A549 (cell line): ENCODE data around the gene SOS2. TPM values are rescaled to one million over a fixed set of nuclear protein-coding genes. Genes with fewer than 3 reads are reported as not detected.

Experiments
- ATAC-seq, 2 experiments: fragments of 200-7000 bp in 1 of 2; fragments of >200 bp in 1 of 2; cut with Nextera tagmentation in 1 of 2; cut with Tn5 transposase in 1 of 2; 3 replicates each; pipeline versions ENCODE4 v1.8.0 to v1.9.1; 2018 to 2020; ENCODE audit warnings: mild to moderate bottlenecking in 1 of 2, moderate library complexity in 1 of 2
- CTCF ChIA-PET: fragments of 300-600 bp; sonication (Branson Sonifier 250); formaldehyde crosslinking; extraction: SDS; loops from one replicate; lab custom pipeline; 2021; ENCODE audit warnings: antibody characterized with exemption, inconsistent platforms; lab: Yijun Ruan, JAX
- POLR2A ChIA-PET: fragments of 350-600 bp; formaldehyde crosslinking; extraction: SDS; loops from one replicate; lab custom pipeline; 2021; ENCODE audit warnings: antibody characterized with exemption, inconsistent platforms; lab: Yijun Ruan, JAX
- DNase-seq, 2 experiments: peaks; one replicate each; pipeline versions ENCODE4 v3.0.0 to v3.0.0-alpha.2; 2011 to 2016; ENCODE audit warnings: low read depth in 1 of 2, low spot score in 1 of 2
- FAIRE-seq: peaks from 2 replicates; lab custom pipeline; 2011; peaks lifted over from hg19 to GRCh38; lab: Jason Lieb, UNC
- H3K27ac ChIP-seq, 2 experiments: fragments of >200 bp; sonication (Bioruptor Twin); formaldehyde crosslinking; 3 replicates each; pipeline ENCODE4 v1.5.1; 2016 to 2017
- H3K4me1 ChIP-seq: fragments of >200 bp; sonication (Bioruptor Twin); formaldehyde crosslinking; 3 replicates; pipeline ENCODE4 v1.6.1; 2016
- H3K4me2 ChIP-seq: fragments of >200 bp; sonication (Bioruptor Twin); formaldehyde crosslinking; 3 replicates; pipeline ENCODE4 v1.6.1; 2016
- H3K4me3 ChIP-seq: fragments of >200 bp; sonication (Bioruptor Twin); formaldehyde crosslinking; 3 replicates; pipeline ENCODE4 v1.5.1; 2016
- H3K9me3 ChIP-seq: fragments of >200 bp; sonication (Bioruptor Twin); formaldehyde crosslinking; 3 replicates; pipeline ENCODE4 v1.6.1; 2016
- BCL3 ChIP-seq: fragments of >200 bp; sonication (Bioruptor Twin); formaldehyde crosslinking; IDR thresholded peaks from 3 replicates; pipeline ENCODE4 v1.6.1; 2016
- CBX8 ChIP-seq: fragments of 200-600 bp; sonication (generic); IDR thresholded peaks from 2 replicates; pipeline ENCODE4 v1.6.1; 2016
- CEBPB ChIP-seq, 2 experiments: fragments of >200 bp in 1 of 2; sonication (Bioruptor Twin) in 1 of 2; formaldehyde crosslinking in 1 of 2; IDR thresholded peaks; 2 replicates each; pipeline ENCODE4 v1.6.1; 2012 to 2016
- CTCF ChIP-seq: fragments of >200 bp; sonication (Bioruptor Twin); formaldehyde crosslinking; IDR thresholded peaks from 3 replicates; pipeline ENCODE4 v1.5.1; 2016
- ELK1 ChIP-seq: fragments of 150-350 bp; IDR thresholded peaks from 2 replicates; pipeline ENCODE4 v1.6.1; 2014; ENCODE audit warnings: low read depth, mild to moderate bottlenecking, low read length
- FOSL2 ChIP-seq, 2 experiments: fragments of 450-650 bp in 1 of 2; fragments of >200 bp in 1 of 2; sonication (Bioruptor Twin) in 1 of 2; formaldehyde crosslinking; IDR thresholded peaks; 2 replicates each; pipeline versions ENCODE4 v1.5.0 to v1.6.1; 2016 to 2020; ENCODE audit warnings: mild to moderate bottlenecking in 1 of 2, moderate library complexity in 1 of 2
- GATA3 ChIP-seq: IDR thresholded peaks from 2 replicates; pipeline ENCODE4 v1.6.1; 2012; ENCODE audit warnings: borderline replicate concordance
- HOXB13 ChIP-seq: fragments of 250-450 bp; sonication (Bioruptor Pico); IDR thresholded peaks from 2 replicates; pipeline ENCODE4 v1.5.0; 2020; ENCODE audit warnings: low read depth, mild to moderate bottlenecking, moderate library complexity
- MAFK ChIP-seq: fragments of 450-650 bp; IDR thresholded peaks from 2 replicates; pipeline ENCODE4 v1.6.1; 2014; ENCODE audit not compliant: partially characterized antibody
- MYC ChIP-seq: IDR thresholded peaks from 2 replicates; pipeline ENCODE4 v1.6.1; 2012; ENCODE audit warnings: mild to moderate bottlenecking, inconsistent platforms, low read length, improper control_type of control experiment, borderline replicate concordance
- NR3C1 ChIP-seq: fragments of >200 bp; sonication (Bioruptor Twin); formaldehyde crosslinking; IDR thresholded peaks from 3 replicates; pipeline ENCODE4 v1.6.1; 2017
- PHF8 ChIP-seq: fragments of 200-600 bp; sonication (generic); IDR thresholded peaks from 2 replicates; pipeline ENCODE4 v1.6.1; 2016; ENCODE audit warnings: low read depth, mild to moderate bottlenecking, antibody characterized with exemption, moderate library complexity, borderline replicate concordance
- POLR2A ChIP-seq: IDR thresholded peaks from 2 replicates; pipeline ENCODE4 v1.6.1; 2012; ENCODE audit warnings: mild to moderate bottlenecking, low read length
- RARB ChIP-seq: fragments of 250-450 bp; sonication (Bioruptor Pico); IDR thresholded peaks from 2 replicates; pipeline ENCODE4 v1.8.0; 2021; ENCODE audit warnings: mild to moderate bottlenecking, moderate library complexity
- RCOR1 ChIP-seq: fragments of 150-350 bp; IDR thresholded peaks from 2 replicates; pipeline ENCODE4 v1.6.1; 2014; ENCODE audit warnings: antibody characterized with exemption, low read length, low read depth
- RNF2 ChIP-seq: fragments of 200-600 bp; sonication (generic); IDR thresholded peaks from 2 replicates; pipeline ENCODE4 v1.6.1; 2016; ENCODE audit warnings: low read depth, mild to moderate bottlenecking, antibody characterized with exemption, moderate library complexity, borderline replicate concordance
- TFCP2L1 ChIP-seq: fragments of 250-450 bp; sonication (Bioruptor Pico); IDR thresholded peaks from 2 replicates; pipeline ENCODE4 v1.5.0; 2021; ENCODE audit warnings: mild to moderate bottlenecking
- TP53 ChIP-seq: fragments of 250-450 bp; sonication (Bioruptor Pico); IDR thresholded peaks from 2 replicates; pipeline ENCODE4 v1.5.0; 2021; ENCODE audit warnings: mild to moderate bottlenecking, moderate library complexity
- ZC3H11A ChIP-seq: fragments of 450-650 bp; IDR thresholded peaks from 2 replicates; pipeline ENCODE4 v1.6.1; 2014; ENCODE audit warnings: antibody characterized with exemption, mild to moderate bottlenecking
- WGBS: methylation state at CpG from one replicate; pipeline ENCODE4 v1.1.6; 2017; ENCODE audit errors: missing lambda C conversion rate; 5-methylcytosine and 5-hydroxymethylcytosine counted together
- polyA plus RNA-seq, 4 experiments: library from polyadenylated mRNA; depleted of rRNA in 3 of 4; stranded (reverse); fragments of >200 nt; fragmentation: RNase III in 1 of 4; extraction: RNeasy Plus Mini Kit Qiagen cat#74134 plus additional on column Dnase treatment in 1 of 4; gene quantifications; 2 replicates in 3 of 4; 3 replicates in 1 of 4; pipeline ENCODE4 v1.2.3, GENCODE V29; 2011 to 2017

Gene SOS2
- polyA plus RNA-seq, 2 of the 4 experiments (the other 2 are of a cell fraction) = 9.6 to 23.0 TPM

GRCh38 chr14:50230701-50231474, 490 bp downstream of the SOS2 start (continued):
- TF ChIP-seq GATA3 = no peak
- peak in 1 of 2 experiments; percentile 58; a peak in 3 of 4 replicates for TF ChIP-seq CEBPB (IDR thresholded peaks at IDR 0.05)
- TF ChIP-seq RARB = no peak

GRCh38 chr14:50230401-50230700, 1.0 kb downstream of the SOS2 start:
- no peak for ATAC-seq
- 2% methylated on average over 6 of the region's 6 CpGs for WGBS
- no peaks in the 10 kb centered on the region; the same call in 2 of the 3 replicates for H3K9me3 ChIP-seq
- peaks cover 28% of the 10 kb centered on the region; the same call in 2 of the 3 replicates for H3K4me1 ChIP-seq
- no peak for FAIRE-seq
- H3K27ac ChIP-seq = peak overlapping the region; percentile 95 to 98
- no peak for DNase-seq
- peak overlapping the region; percentile 90 for H3K4me3 ChIP-seq
- CTCF ChIA-PET = no interaction called here
- POLR2A ChIA-PET = interaction anchor here (1.5 kb wide), 2 partner anchors 82 to 118 kb away, joined by 5 to 8 read pairs; partner anchors contain the start of genes DMAC2L and L2HGDH
- TF ChIP-seq BCL3 = no peak
- H3K4me2 ChIP-seq = peak overlapping the region; percentile 84

- 0 out of 6 replicates have a peak overlapping the region, but pooled peaks of 1 of the 2 experiments have one; percentile 6 for H3K27ac ChIP-seq
- peaks cover 33% of the 10 kb centered on the region; the same call in 2 of the 3 replicates for H3K4me1 ChIP-seq
- H3K9me3 ChIP-seq = no peaks in the 10 kb centered on the region; the same call in 2 of the 3 replicates
- ChIA-PET POLR2A (no interaction called here), CTCF (interaction anchor here (0.6 kb wide), 1 partner anchor 109 kb away, joined by 3 read pairs; no protein-coding TSS in a partner anchor)
- H3K4me3 ChIP-seq = peak overlapping the region; percentile 90
- TF ChIP-seq ELK1 = no peak
- no peak for TF ChIP-seq CEBPB (IDR thresholded peaks at IDR 0.05)
- WGBS = 48% methylated on average over 2 of the region's 2 CpGs
- DNase-seq = no peak
- H3K4me2 ChIP-seq = peak overlapping the region; percentile 84
- no peak for ATAC-seq
- FAIRE-seq = no peak
Measured at GRCh38 chr14:50229681-50230080, 1.7 kb downstream of the SOS2 start.

- H3K27ac ChIP-seq = no peak overlapping the region
- CTCF ChIA-PET = interaction anchor here (1.0 kb wide), 1 partner anchor 375 kb away, joined by 3 read pairs; no protein-coding TSS in a partner anchor
- TF ChIP-seq ZC3H11A (no peak), POLR2A (no peak)
- TF ChIP-seq, all 56 proteins: peak for 0
- FAIRE-seq (no peak), DNase-seq (no peak), ATAC-seq (no peak)
- POLR2A ChIA-PET = no interaction called here
- H3K4me3 ChIP-seq = no peak overlapping the region
- no peaks in the 10 kb centered on the region; the same call in 2 of the 3 replicates for H3K9me3 ChIP-seq
- peaks cover 32% of the 10 kb centered on the region; the same call in 2 of the 3 replicates for H3K4me1 ChIP-seq
- no peak overlapping the region for H3K4me2 ChIP-seq
- 87% methylated on average over 2 of the region's 2 CpGs for WGBS
Measured at GRCh38 chr14:50228313-50228712, 3.1 kb downstream of the SOS2 start.

- TF ChIP-seq CTCF = no peak
- no peak for TF ChIP-seq ELK1
- TF ChIP-seq RNF2 = no peak
- no peak for TF ChIP-seq HOXB13 (CRISPR knock-in tag)
- no peak for TF ChIP-seq RCOR1
- no peak for TF ChIP-seq MAFK
- TF ChIP-seq FOSL2 (IDR thresholded peaks at IDR 0.05) = no peak
- TF ChIP-seq FOSL2 (CRISPR knock-in tag; IDR thresholded peaks at IDR 0.05) = no peak
- no peak for TF ChIP-seq CBX8
- TF ChIP-seq MYC = no peak
- no peak for TF ChIP-seq TP53
- TF ChIP-seq NR3C1 = no peak
- TF ChIP-seq TFCP2L1 = no peak
- no peak for TF ChIP-seq PHF8
- 79% methylated on average over 5 of the region's 5 CpGs for WGBS
- H3K4me3 ChIP-seq = no peak overlapping the region
- DNase-seq (no peak), ATAC-seq (no peak), FAIRE-seq (no peak)
- peak overlapping the region; percentile 45 for H3K4me2 ChIP-seq
- no peak overlapping the region; a peak in 1 of 6 replicates for H3K27ac ChIP-seq
- POLR2A ChIA-PET = interaction anchor here (0.7 kb wide), 1 partner anchor 442 kb away, joined by 3 read pairs; no protein-coding TSS in a partner anchor
- no peaks in the 10 kb centered on the region; the same call in 2 of the 3 replicates for H3K9me3 ChIP-seq
- peaks cover 29% of the 10 kb centered on the region; the same call in 2 of the 3 replicates for H3K4me1 ChIP-seq
- CTCF ChIA-PET = interaction anchor here (0.5 to 1.5 kb wide), 2 partner anchors 244 to 373 kb away, joined by 3 read pairs; partner anchors contain the start of gene NEMF
Measured at GRCh38 chr14:50225974-50226297, 5.4 kb downstream of the SOS2 start.
